ENCODE results near the gene NR3C2. TPM values are rescaled to one million over a fixed set of nuclear protein-coding genes. Genes with fewer than 3 reads are reported as not detected.

The NR3C2 gene
- polyA plus RNA-seq, 1 donor from 2014 or later: 0.06 TPM

DNA sequence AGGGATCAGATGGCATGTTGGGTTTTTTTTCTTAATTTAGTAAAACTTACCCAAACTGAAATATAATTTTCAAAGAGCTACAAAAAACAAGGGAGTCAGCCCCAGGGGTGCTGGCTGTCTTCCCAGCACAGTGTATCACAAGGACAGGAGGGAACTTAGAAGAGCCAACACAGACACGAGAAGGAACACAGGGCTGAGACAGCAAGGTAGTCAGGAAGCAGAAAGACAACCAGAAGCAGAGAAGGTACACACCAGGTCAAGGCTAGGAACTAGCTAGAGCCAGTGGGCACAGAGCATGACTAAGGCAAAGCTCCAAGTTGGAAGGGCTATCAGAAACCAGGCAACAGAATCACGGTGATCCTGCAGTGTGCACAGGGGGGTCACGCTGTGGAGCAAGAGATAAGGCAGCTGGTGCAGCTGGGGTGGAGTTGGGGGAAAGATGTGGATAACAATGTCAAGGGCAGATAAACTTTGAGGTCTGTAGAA lies 168.7 kb downstream of the NR3C2 start:
- Histone ChIP-seq H3K79me2 (replicated peaks; ENCODE audit: insufficient read depth, low read length) (no peaks in the 10 kb centered on the region), H3K9me3 (ENCODE audit: low read length) (no peaks in the 10 kb centered on the region), H3K27ac (ENCODE audit: low read length) (no peak overlapping the region), H4K20me1 (ENCODE audit: insufficient read depth) (no peaks in the 10 kb centered on the region), H2AFZ (ENCODE audit: low read depth, low read length) (no peak overlapping the region), H3K27me3 (ENCODE audit: insufficient read depth, low read depth, low read length) (no peaks in the 10 kb centered on the region), H3F3A (ENCODE audit: insufficient read depth, low read length, poor library complexity, severe bottlenecking) (no peaks in the 10 kb centered on the region), H3K4me2 (ENCODE audit: low read length) (no peak overlapping the region), H3K9ac (ENCODE audit: low read length) (no peak overlapping the region), H3K4me3 (ENCODE audit: low read length) (no peak overlapping the region), H3K9me2 (ENCODE audit: insufficient read depth, low read length) (no peaks in the 10 kb centered on the region), H3K36me3 (ENCODE audit: insufficient read depth, low read length) (no peaks in the 10 kb centered on the region)
- no peak for TF ChIP-seq EZH2 (IDR thresholded peaks at IDR 0.05; ENCODE audit: borderline replicate concordance, insufficient read depth, low read length, poor library complexity, severe bottlenecking)
- TF ChIP-seq POLR2AphosphoS5 (IDR thresholded peaks at IDR 0.05): no peak
- TF ChIP-seq MXI1 (conservative IDR thresholded peaks at IDR 0.05; ENCODE audit: poor library complexity, severe bottlenecking): no peak
- TF ChIP-seq, protein P1, sequence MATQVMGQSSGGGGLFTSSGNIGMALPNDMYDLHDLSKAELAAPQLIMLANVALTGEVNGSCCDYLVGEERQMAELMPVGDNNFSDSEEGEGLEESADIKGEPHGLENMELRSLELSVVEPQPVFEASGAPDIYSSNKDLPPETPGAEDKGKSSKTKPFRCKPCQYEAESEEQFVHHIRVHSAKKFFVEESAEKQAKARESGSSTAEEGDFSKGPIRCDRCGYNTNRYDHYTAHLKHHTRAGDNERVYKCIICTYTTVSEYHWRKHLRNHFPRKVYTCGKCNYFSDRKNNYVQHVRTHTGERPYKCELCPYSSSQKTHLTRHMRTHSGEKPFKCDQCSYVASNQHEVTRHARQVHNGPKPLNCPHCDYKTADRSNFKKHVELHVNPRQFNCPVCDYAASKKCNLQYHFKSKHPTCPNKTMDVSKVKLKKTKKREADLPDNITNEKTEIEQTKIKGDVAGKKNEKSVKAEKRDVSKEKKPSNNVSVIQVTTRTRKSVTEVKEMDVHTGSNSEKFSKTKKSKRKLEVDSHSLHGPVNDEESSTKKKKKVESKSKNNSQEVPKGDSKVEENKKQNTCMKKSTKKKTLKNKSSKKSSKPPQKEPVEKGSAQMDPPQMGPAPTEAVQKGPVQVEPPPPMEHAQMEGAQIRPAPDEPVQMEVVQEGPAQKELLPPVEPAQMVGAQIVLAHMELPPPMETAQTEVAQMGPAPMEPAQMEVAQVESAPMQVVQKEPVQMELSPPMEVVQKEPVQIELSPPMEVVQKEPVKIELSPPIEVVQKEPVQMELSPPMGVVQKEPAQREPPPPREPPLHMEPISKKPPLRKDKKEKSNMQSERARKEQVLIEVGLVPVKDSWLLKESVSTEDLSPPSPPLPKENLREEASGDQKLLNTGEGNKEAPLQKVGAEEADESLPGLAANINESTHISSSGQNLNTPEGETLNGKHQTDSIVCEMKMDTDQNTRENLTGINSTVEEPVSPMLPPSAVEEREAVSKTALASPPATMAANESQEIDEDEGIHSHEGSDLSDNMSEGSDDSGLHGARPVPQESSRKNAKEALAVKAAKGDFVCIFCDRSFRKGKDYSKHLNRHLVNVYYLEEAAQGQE (IDR thresholded peaks at IDR 0.05; ENCODE audit: borderline replicate concordance): no peak
- TF ChIP-seq RAD21 (conservative IDR thresholded peaks at IDR 0.05): no peak

DNA sequence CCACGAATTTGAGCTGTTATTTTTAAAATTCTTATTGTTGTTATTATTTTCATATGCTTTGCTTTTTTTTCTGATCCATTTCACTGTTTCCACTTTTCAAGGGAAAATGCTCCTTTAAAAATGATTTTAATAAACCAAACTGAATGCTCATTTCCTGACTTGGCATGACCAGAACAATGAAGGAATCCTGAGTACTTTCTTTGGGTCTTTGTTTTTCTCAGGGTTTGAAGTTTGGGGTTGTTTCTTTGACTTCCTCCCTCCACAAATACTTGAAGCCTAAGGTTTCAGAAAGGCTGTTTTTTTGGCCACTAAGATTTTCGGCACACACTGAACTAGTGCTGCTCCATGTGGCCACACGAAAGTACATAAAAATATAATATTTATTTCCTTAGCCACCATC lies 171.0 kb downstream of the NR3C2 start:
- Histone ChIP-seq H4K20me1 (ENCODE audit: insufficient read depth) (no peaks in the 10 kb centered on the region), H3K9ac (ENCODE audit: low read length) (no peak overlapping the region), H3K9me3 (ENCODE audit: low read length) (no peaks in the 10 kb centered on the region), H3K4me2 (ENCODE audit: low read length) (no peak overlapping the region), H2AFZ (ENCODE audit: low read depth, low read length) (no peak overlapping the region), H3K79me2 (replicated peaks; ENCODE audit: insufficient read depth, low read length) (no peaks in the 10 kb centered on the region), H3K27ac (ENCODE audit: low read length) (no peak overlapping the region), H3K27me3 (ENCODE audit: insufficient read depth, low read depth, low read length) (no peaks in the 10 kb centered on the region), H3K4me3 (ENCODE audit: low read length) (no peak overlapping the region), H3K36me3 (ENCODE audit: insufficient read depth, low read length) (no peaks in the 10 kb centered on the region), H3K9me2 (ENCODE audit: insufficient read depth, low read length) (no peaks in the 10 kb centered on the region), H3F3A (ENCODE audit: insufficient read depth, low read length, poor library complexity, severe bottlenecking) (no peaks in the 10 kb centered on the region)
- TF ChIP-seq TAF1 (IDR thresholded peaks at IDR 0.05; ENCODE audit: low read depth): no peak
- no peak for TF ChIP-seq SMC3 (conservative IDR thresholded peaks at IDR 0.05; ENCODE audit: poor library complexity)
- TF ChIP-seq, protein P1 (IDR thresholded peaks at IDR 0.05; ENCODE audit: borderline replicate concordance): no peak
- no peak for TF ChIP-seq EZH2 (IDR thresholded peaks at IDR 0.05; ENCODE audit: borderline replicate concordance, insufficient read depth, low read length, poor library complexity, severe bottlenecking)
- TF ChIP-seq, protein P2, sequence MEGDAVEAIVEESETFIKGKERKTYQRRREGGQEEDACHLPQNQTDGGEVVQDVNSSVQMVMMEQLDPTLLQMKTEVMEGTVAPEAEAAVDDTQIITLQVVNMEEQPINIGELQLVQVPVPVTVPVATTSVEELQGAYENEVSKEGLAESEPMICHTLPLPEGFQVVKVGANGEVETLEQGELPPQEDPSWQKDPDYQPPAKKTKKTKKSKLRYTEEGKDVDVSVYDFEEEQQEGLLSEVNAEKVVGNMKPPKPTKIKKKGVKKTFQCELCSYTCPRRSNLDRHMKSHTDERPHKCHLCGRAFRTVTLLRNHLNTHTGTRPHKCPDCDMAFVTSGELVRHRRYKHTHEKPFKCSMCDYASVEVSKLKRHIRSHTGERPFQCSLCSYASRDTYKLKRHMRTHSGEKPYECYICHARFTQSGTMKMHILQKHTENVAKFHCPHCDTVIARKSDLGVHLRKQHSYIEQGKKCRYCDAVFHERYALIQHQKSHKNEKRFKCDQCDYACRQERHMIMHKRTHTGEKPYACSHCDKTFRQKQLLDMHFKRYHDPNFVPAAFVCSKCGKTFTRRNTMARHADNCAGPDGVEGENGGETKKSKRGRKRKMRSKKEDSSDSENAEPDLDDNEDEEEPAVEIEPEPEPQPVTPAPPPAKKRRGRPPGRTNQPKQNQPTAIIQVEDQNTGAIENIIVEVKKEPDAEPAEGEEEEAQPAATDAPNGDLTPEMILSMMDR (IDR thresholded peaks at IDR 0.05; ENCODE audit: poor library complexity, severe bottlenecking): no peak
- TF ChIP-seq MXI1 (conservative IDR thresholded peaks at IDR 0.05; ENCODE audit: poor library complexity, severe bottlenecking): no peak
- no peak for TF ChIP-seq EP300 (conservative IDR thresholded peaks at IDR 0.05; ENCODE audit: poor library complexity, severe bottlenecking)
- TF ChIP-seq RAD21 (conservative IDR thresholded peaks at IDR 0.05): no peak
- TF ChIP-seq POLR2AphosphoS5 (IDR thresholded peaks at IDR 0.05): no peak

All from neural cell (in vitro differentiated cells).